T-cell (primary cell): ENCODE results near the gene KRTAP10-7. TPM values are rescaled to one million over a fixed set of nuclear protein-coding genes. Genes with fewer than 3 reads are reported as not detected.
"Not testable (repeated sequence)": the region's sequence is repeated elsewhere in the genome, so short reads cannot be mapped to it uniquely, and the experiment has no call there.

Experiments used
- ATAC-seq, 4 experiments: fragments of 200-7000 bp in 3 of 4; fragments of 150-1000 bp in 1 of 4; cut with Tn5 transposase; replicated peaks in 1 of 4; 1 replicate in 3 of 4; 2 replicates in 1 of 4; pipeline ENCODE4 v1.10.0; 2021; ENCODE audit warnings: moderate library complexity in 3 of 4, mild to moderate bottlenecking in 2 of 4, moderate number of reproducible peaks in 1 of 4
- CTCF ChIA-PET, 2 donors: fragments of 300-600 bp; sonication (Branson Sonifier 250); formaldehyde crosslinking; loops; one replicate each; lab custom pipeline; 2022; ENCODE audit warnings: antibody characterized with exemption in 2 of 2; lab: Charles Lee
- POLR2A ChIA-PET, 2 donors: fragments of 300-600 bp; sonication (Branson Sonifier 250); formaldehyde crosslinking; loops; one replicate each; lab custom pipeline; 2022; ENCODE audit warnings: antibody characterized with exemption in 2 of 2; lab: Charles Lee
- DNase-seq, 35 experiments: peaks; one replicate each; pipeline versions ENCODE4 v3.0.0 to v3.0.0-alpha.2; 2013 to 2023
- H3K27ac ChIP-seq: one replicate; pipeline ENCODE4 v1.5.1; 2013; ENCODE audit warnings: low read length
- H3K27me3 ChIP-seq, 2 experiments: replicated peaks in 1 of 2; 1 replicate in 1 of 2; 2 replicates in 1 of 2; pipeline versions ENCODE4 v1.6.1 to v1.7.0; 2013; ENCODE audit warnings: low read length in 1 of 2, mixed read lengths in 1 of 2; ENCODE audit not compliant: control insufficient read depth in 2 of 2, insufficient read depth in 2 of 2; ENCODE audit errors: extremely low read depth in 1 of 2
- H3K36me3 ChIP-seq, 2 donors: 1 replicate in 1 of 2; 2 replicates in 1 of 2; pipeline versions ENCODE4 v1.6.1 to v1.7.0; 2013; ENCODE audit warnings: low read length in 1 of 2; ENCODE audit not compliant: control insufficient read depth in 2 of 2, insufficient read depth in 1 of 2; ENCODE audit errors: extremely low read depth in 1 of 2
- H3K4me1 ChIP-seq, 2 experiments: 1 replicate in 1 of 2; 2 replicates in 1 of 2; pipeline versions ENCODE4 v1.6.1 to v1.7.0; 2013; ENCODE audit warnings: low read length in 2 of 2, mixed read lengths in 1 of 2; ENCODE audit not compliant: insufficient read depth in 2 of 2, control insufficient read depth in 1 of 2; ENCODE audit errors: extremely low read depth in 1 of 2
- H3K4me3 ChIP-seq, 2 donors: 1 replicate in 1 of 2; 2 replicates in 1 of 2; pipeline versions ENCODE4 v1.5.1 to v1.7.0; 2013; ENCODE audit warnings: mild to moderate bottlenecking in 2 of 2, low read length in 1 of 2, moderate library complexity in 1 of 2; ENCODE audit not compliant: control insufficient read depth in 1 of 2; ENCODE audit errors: extremely low read depth in 1 of 2
- H3K9me3 ChIP-seq: 2 replicates; pipeline ENCODE4 v1.7.0; 2013
- H3K27ac Mint-ChIP-seq, 2 donors: one replicate each; pipeline ENCODE4 v1.8.0; 2020 to 2021; ENCODE audit warnings: mild to moderate bottlenecking in 2 of 2, mixed read lengths in 2 of 2
- H3K27me3 Mint-ChIP-seq, 2 donors: one replicate each; pipeline ENCODE4 v1.8.0; 2021 to 2022; ENCODE audit warnings: mixed read lengths in 2 of 2
- H3K36me3 Mint-ChIP-seq: one replicate; pipeline ENCODE4 v1.8.0; 2021; ENCODE audit warnings: mixed read lengths
- H3K4me1 Mint-ChIP-seq, 3 donors: one replicate each; pipeline ENCODE4 v1.8.0; 2020 to 2022; ENCODE audit warnings: mixed read lengths in 3 of 3, mild to moderate bottlenecking in 1 of 3
- H3K4me3 Mint-ChIP-seq, 3 donors: one replicate each; pipeline ENCODE4 v1.8.0; 2020 to 2022; ENCODE audit warnings: mild to moderate bottlenecking in 3 of 3, mixed read lengths in 3 of 3, moderate library complexity in 3 of 3
- H3K9me3 Mint-ChIP-seq, 3 donors: one replicate each; pipeline ENCODE4 v1.8.0; 2020 to 2022; ENCODE audit warnings: mixed read lengths in 3 of 3
- WGBS: methylation state at CpG from one replicate; pipeline ENCODE4 v1.1.5; 2013; ENCODE audit warnings: missing lambda C conversion rate; ENCODE audit not compliant: insufficient coverage; 5-methylcytosine and 5-hydroxymethylcytosine counted together
- total RNA-seq, 35 experiments: library from RNA in 6 of 35; stranded (reverse) in 6 of 35; fragments of 120-200 nt in 1 of 35; gene quantifications; one replicate each; pipeline versions ENCODE4 v1.2.1 to v1.2.4 and lab custom pipeline; 2013 to 2026

KRTAP10-7 gene, protein sequence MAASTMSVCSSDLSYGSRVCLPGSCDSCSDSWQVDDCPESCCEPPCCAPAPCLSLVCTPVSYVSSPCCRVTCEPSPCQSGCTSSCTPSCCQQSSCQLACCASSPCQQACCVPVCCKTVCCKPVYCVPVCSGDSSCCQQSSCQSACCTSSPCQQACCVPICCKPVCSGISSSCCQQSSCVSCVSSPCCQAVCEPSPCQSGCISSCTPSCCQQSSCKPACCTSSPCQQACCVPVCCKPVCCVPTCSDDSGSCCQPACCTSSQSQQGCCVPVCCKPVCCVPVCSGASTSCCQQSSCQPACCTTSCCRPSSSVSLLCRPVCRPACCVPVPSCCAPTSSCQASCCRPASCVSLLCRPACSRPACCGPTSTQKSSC
- not detected for total RNA-seq
- not detected for total RNA-seq (2013)
- 0 reads per million in 29 experiments for total RNA-seq (lab: John Stamatoyannopoulos, UW)

DNA sequence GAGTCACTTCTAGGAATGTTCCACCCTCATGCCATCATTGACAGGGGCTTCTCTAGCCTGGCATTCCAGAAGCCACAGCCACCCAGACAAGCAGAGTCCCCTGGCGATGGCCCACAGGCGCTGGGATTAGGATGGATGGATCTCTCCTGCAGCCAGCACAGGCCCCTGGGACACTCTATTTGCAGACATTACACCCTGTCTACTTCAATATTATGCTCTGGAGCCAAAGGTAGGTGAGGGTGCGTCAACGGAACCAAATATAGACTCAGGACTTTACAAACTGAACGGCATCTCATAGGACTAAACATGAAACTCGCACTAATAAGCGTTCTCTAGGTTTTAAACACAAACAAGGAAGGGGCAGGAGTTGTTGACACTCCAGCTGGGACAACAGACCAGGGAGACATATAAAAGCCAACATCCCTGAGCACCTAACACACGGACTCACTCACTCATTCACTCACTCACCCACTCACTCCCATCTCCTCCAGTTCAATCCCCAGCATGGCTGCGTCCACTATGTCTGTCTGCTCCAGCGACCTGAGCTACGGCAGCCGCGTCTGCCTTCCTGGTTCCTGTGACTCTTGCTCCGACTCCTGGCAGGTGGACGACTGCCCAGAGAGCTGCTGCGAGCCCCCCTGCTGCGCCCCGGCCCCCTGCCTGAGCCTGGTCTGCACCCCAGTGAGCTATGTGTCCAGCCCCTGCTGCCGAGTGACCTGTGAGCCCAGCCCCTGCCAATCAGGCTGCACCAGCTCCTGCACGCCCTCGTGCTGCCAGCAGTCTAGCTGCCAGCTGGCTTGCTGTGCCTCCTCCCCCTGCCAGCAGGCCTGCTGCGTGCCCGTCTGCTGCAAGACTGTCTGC, at the start of gene KRTAP10-7:
TSS of gene KRTAP10-7 (plus strand) at position 480 of the 861 bp plus-strand sequence. CDS start at position 505, 25 bp downstream.
- H3K27me3 Mint-ChIP-seq = peaks cover 0 to 11% of the 10 kb centered on the region in 2 donors
- H3K9me3 ChIP-seq, H3K36me3 Mint-ChIP-seq, H3K27ac ChIP-seq, POLR2A ChIA-PET, ATAC-seq, H3K4me3 Mint-ChIP-seq, DNase-seq, CTCF ChIA-PET, H3K36me3 ChIP-seq, H3K27ac Mint-ChIP-seq, H3K4me1 Mint-ChIP-seq, H3K4me1 ChIP-seq, H3K4me3 ChIP-seq: not testable (repeated sequence)
- peaks cover 0 to 28% of the 10 kb centered on the region in 2 experiments for H3K27me3 ChIP-seq
- H3K9me3 Mint-ChIP-seq = peaks cover 5 to 10% (median 6%) of the 10 kb centered on the region in 3 donors
- WGBS = 85% methylated on average over 10 of the region's 23 CpGs

DNA sequence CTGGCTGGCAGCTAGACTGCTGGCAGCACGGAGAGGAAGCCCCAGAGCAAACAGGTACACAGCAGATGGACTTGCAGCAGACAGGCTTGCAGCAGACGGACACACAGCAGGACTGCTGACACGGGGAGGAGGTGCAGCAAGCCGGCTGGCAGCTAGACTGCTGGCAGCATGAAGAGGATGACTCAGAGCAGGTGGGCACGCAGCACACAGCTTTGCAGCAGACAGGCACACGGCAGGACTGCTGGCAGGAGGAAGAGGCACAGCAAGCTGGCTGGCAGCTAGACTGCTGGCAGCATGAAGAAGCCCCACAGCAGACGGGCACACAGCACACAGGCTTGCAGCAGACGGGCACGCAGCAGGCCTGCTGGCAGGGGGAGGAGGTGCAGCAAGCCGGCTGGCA, 49.6 kb upstream of the KRTAP10-7 start:
- peaks cover 0 to under 1% of the 10 kb centered on the region in 2 donors for H3K27me3 Mint-ChIP-seq
- no peak overlapping the region for H3K27ac Mint-ChIP-seq
- H3K36me3 Mint-ChIP-seq = peaks cover 24% of the 10 kb centered on the region
- H3K9me3 Mint-ChIP-seq = peaks cover 13 to 23% (median 13%) of the 10 kb centered on the region in 3 donors
- 83% methylated on average over 9 of the region's 10 CpGs for WGBS
- peaks cover 2 to 15% of the 10 kb centered on the region in 2 experiments for H3K4me1 ChIP-seq
- H3K27me3 ChIP-seq = no peaks in the 10 kb centered on the region
- H3K27ac ChIP-seq = no peak overlapping the region
- no peak overlapping the region for H3K4me3 Mint-ChIP-seq
- no peaks in the 10 kb centered on the region for H3K36me3 ChIP-seq
- CTCF ChIA-PET = no interaction called here
- peaks cover 2% of the 10 kb centered on the region for H3K9me3 ChIP-seq
- H3K4me3 ChIP-seq = no peak overlapping the region
- DNase-seq (peak in 2 of 35 experiments; percentile 2 to 7), ATAC-seq (no peak)
- POLR2A ChIA-PET = no interaction called here
- H3K4me1 Mint-ChIP-seq = peaks cover 29 to 35% (median 31%) of the 10 kb centered on the region in 3 donors

DNA sequence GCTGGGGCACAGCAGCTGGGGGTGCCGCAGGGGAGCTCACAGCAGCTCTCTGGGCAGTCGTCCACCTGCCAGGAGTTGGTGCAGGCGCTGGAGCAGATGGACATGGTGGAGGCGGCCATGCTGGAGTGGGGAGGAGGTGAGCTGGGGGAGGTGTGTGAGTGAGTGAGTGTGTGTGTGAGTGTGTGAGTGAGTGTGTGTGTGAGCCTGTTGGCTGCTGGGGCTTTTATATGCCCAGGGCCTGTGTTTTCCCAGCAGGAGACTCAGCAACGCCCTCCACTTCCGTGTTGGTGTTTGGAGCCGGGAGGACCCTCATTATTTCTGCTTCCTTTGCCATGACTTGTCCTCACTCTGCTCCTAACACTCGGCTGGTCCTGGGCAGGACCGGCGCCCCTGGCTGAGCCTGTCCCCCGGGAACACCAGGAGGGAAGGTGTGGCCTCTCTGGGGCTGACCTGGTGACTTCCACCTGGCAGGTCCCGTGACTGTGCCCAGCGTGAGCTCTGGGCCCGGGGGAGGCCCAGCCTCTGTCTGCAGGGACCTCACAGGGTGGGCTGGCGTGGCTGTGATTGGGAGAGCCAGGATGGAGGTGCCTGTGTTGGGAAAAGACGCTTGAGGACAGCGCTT, 48.9 kb upstream of the KRTAP10-7 start, which contains the start of gene KRTAP10-2:
TSS of gene KRTAP10-2 (minus strand) at position 166 of the 622 bp plus-strand sequence. CDS start at position 119, 47 bp downstream.
- Histone ChIP-seq H3K9me3 (peaks cover 2% of the 10 kb centered on the region), H3K4me1 (peaks cover 2 to 15% of the 10 kb centered on the region in 2 experiments), H3K27me3 (no peaks in the 10 kb centered on the region), H3K36me3 (no peaks in the 10 kb centered on the region), H3K4me3 (no peak within 1 kb of the TSS), H3K27ac (no peak within 1 kb of the TSS)
- ATAC-seq (no peak), DNase-seq (peak in 1 of 35 experiments; percentile 9)
- ChIA-PET CTCF (no interaction called here), POLR2A (no interaction called here)
- Mint-ChIP-seq H3K27me3 (peaks cover 0 to 2% of the 10 kb centered on the region in 2 donors), H3K27ac (no peak within 1 kb of the TSS), H3K4me3 (no peak within 1 kb of the TSS), H3K9me3 (peaks cover 12 to 23% (median 13%) of the 10 kb centered on the region in 3 donors), H3K36me3 (peaks cover 24% of the 10 kb centered on the region), H3K4me1 (peaks cover 29 to 35% (median 31%) of the 10 kb centered on the region in 3 donors)
- 87% methylated on average over 13 of the region's 17 CpGs for WGBS

DNA sequence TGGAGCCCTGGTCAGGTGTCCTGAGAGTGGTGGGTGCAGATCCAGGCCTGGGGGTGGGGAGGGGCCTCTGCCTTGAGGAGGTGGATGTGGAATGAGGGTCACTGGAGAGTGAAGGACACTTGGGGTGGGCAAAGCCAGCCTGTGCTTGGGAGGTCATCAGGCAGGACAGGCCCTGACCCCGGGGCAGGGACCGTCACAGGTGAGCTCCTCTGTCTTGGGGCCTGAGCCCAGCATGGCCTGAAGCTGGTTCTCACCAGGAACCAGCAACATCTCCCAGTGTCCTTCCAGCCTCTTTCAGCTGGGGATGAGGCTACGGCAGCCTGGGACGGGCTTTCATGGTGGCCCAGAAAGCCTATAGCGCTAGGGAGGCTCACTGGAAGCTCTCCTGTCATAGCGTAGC, 48.3 kb upstream of the KRTAP10-7 start:
- DNase-seq (no peak), ATAC-seq (no peak)
- Histone ChIP-seq H3K36me3 (no peaks in the 10 kb centered on the region), H3K27me3 (no peaks in the 10 kb centered on the region), H3K4me3 (no peak overlapping the region), H3K27ac (no peak overlapping the region), H3K9me3 (no peaks in the 10 kb centered on the region), H3K4me1 (peaks cover 2 to 15% of the 10 kb centered on the region in 2 experiments)
- Mint-ChIP-seq H3K4me3 (no peak overlapping the region), H3K27ac (no peak overlapping the region), H3K27me3 (peaks cover 0 to 4% of the 10 kb centered on the region in 2 donors), H3K9me3 (peaks cover 6 to 16% (median 7%) of the 10 kb centered on the region in 3 donors), H3K4me1 (peaks cover 22 to 28% (median 25%) of the 10 kb centered on the region in 3 donors), H3K36me3 (peaks cover 17% of the 10 kb centered on the region)
- WGBS = 96% methylated on average over 6 of the region's 6 CpGs
- CTCF ChIA-PET = no interaction called here
- POLR2A ChIA-PET = no interaction called here

DNA sequence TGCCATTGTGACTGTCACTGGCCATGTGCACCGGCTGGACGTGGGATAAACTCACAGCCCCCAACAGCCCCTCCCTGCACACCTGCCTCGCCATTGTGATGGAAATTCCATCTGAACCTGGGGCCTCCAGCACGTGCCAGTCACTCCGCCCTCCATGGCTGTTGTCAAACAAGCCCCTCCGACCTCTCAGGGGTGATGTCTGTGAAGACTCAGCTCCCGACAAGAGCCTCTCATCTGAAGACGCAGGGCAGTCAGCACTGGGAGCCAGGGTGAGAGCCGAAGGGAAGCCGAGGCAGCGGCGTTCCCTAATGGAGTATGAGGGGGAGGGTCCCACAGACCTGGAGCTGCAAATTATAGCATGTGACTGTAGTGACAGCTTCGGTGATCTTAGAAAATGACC, 47.7 kb upstream of the KRTAP10-7 start:
- Histone ChIP-seq H3K9me3 (no peaks in the 10 kb centered on the region), H3K36me3 (no peaks in the 10 kb centered on the region), H3K4me1 (peaks cover 0 to 10% of the 10 kb centered on the region in 2 experiments), H3K27me3 (peaks cover 2 to 4% of the 10 kb centered on the region in 2 experiments), H3K4me3 (no peak overlapping the region), H3K27ac (no peak overlapping the region)
- peaks cover 2 to 11% (median 3%) of the 10 kb centered on the region in 3 donors for H3K9me3 Mint-ChIP-seq
- H3K27ac Mint-ChIP-seq = no peak overlapping the region
- DNase-seq (no peak), ATAC-seq (no peak)
- ChIA-PET CTCF (no interaction called here), POLR2A (no interaction called here)
- H3K36me3 Mint-ChIP-seq = peaks cover 12% of the 10 kb centered on the region
- no peak overlapping the region for H3K4me3 Mint-ChIP-seq
- 84% methylated on average over 13 of the region's 13 CpGs for WGBS
- peaks cover 0 to 5% of the 10 kb centered on the region in 2 donors for H3K27me3 Mint-ChIP-seq
- H3K4me1 Mint-ChIP-seq = peaks cover 19 to 23% (median 20%) of the 10 kb centered on the region in 3 donors
